Endothelial cell of umbilical vein (primary cell): ENCODE data around the gene MTX1. TPM values are rescaled to one million over a fixed set of nuclear protein-coding genes. Genes with fewer than 3 reads are reported as not detected.

Experiments used
- BruUV-seq: library from RNA; stranded (reverse); fragments of 400-500 nt; replicated peaks from 2 replicates; lab custom pipeline; 2021; lab: Mats Ljungman, UMichigan
- CTCF ChIA-PET: fragments of 300-600, 350-600 bp; sonication (Branson Sonifier 250); formaldehyde crosslinking; loops from one replicate; lab custom pipeline; 2021; ENCODE audit warnings: antibody characterized with exemption, inconsistent platforms; lab: Charles Lee
- POLR2A ChIA-PET: fragments of 300-600, 350-600 bp; sonication (Branson Sonifier 250); formaldehyde crosslinking; loops from one replicate; lab custom pipeline; 2021; ENCODE audit warnings: antibody characterized with exemption, inconsistent platforms; lab: Charles Lee
- DNase-seq: peaks from one replicate; pipeline ENCODE4 v3.0.0-alpha.2; 2011; ENCODE audit warnings: low read depth, low spot score
- FAIRE-seq: peaks from 2 replicates; lab custom pipeline; 2011; peaks lifted over from hg19 to GRCh38; lab: Jason Lieb, UNC
- H2AFZ ChIP-seq: 2 replicates; pipeline ENCODE4 v1.6.0; 2012; ENCODE audit warnings: low read depth, low read length, control low read depth, inconsistent platforms
- H3K27ac ChIP-seq: 2 replicates; pipeline ENCODE4 v1.5.1; 2011; ENCODE audit warnings: low read depth, mild to moderate bottlenecking, control low read depth, low read length, moderate library complexity; ENCODE audit not compliant: insufficient read depth
- H3K27me3 ChIP-seq, 2 experiments: 2 replicates each; pipeline versions ENCODE4 v1.6.0 to v1.6.1; 2011; ENCODE audit warnings: low read length in 2 of 2, mixed read lengths in 1 of 2; ENCODE audit not compliant: control insufficient read depth in 2 of 2, insufficient read depth in 2 of 2
- H3K36me3 ChIP-seq, 2 experiments: 2 replicates in 1 of 2; 3 replicates in 1 of 2; pipeline ENCODE4 v1.5.1; 2011; ENCODE audit warnings: low read length in 2 of 2, mild to moderate bottlenecking in 1 of 2, moderate library complexity in 1 of 2; ENCODE audit not compliant: control insufficient read depth in 2 of 2, insufficient read depth in 2 of 2; ENCODE audit errors: extremely low read depth in 1 of 2
- H3K4me1 ChIP-seq: 3 replicates; pipeline ENCODE4 v1.5.1; 2011; ENCODE audit warnings: mild to moderate bottlenecking, low read length; ENCODE audit not compliant: control insufficient read depth, insufficient read depth; ENCODE audit errors: extremely low read depth
- H3K4me2 ChIP-seq: 2 replicates; pipeline ENCODE4 v1.6.1; 2011; ENCODE audit warnings: low read length, control low read depth, mixed read lengths; ENCODE audit not compliant: insufficient read depth
- H3K4me3 ChIP-seq, 3 experiments: fragments of 200-600 bp in 1 of 3; sonication (generic), shearing (Covaris generic) in 1 of 3; replicated peaks in 1 of 3; 2 replicates each; pipeline ENCODE4 v1.5.1; 2011 to 2016; ENCODE audit warnings: control low read depth in 3 of 3, low read length in 3 of 3, mild to moderate bottlenecking in 2 of 3, inconsistent platforms in 1 of 3, low read depth in 1 of 3, moderate library complexity in 1 of 3; ENCODE audit not compliant: insufficient read depth in 1 of 3
- H3K79me2 ChIP-seq: 2 replicates; pipeline ENCODE4 v1.6.0; 2012; ENCODE audit warnings: low read length, inconsistent platforms; ENCODE audit not compliant: control insufficient read depth, insufficient read depth
- H3K9ac ChIP-seq: replicated peaks from 2 replicates; pipeline ENCODE3; 2011; ENCODE audit warnings: low read length, control low read depth; ENCODE audit not compliant: insufficient read depth; ENCODE audit errors: extremely low read depth
- H3K9me1 ChIP-seq: replicated peaks from 3 replicates; pipeline ENCODE4 v1.6.0; 2011; ENCODE audit warnings: mild to moderate bottlenecking, low read length; ENCODE audit not compliant: control insufficient read depth, insufficient read depth; ENCODE audit errors: extremely low read depth
- H3K9me3 ChIP-seq: replicated peaks from 2 replicates; pipeline ENCODE4 v1.5.1; 2012; ENCODE audit warnings: low read length, inconsistent platforms; ENCODE audit not compliant: control insufficient read depth, insufficient read depth
- H4K20me1 ChIP-seq: replicated peaks from 2 replicates; pipeline ENCODE3; 2011; ENCODE audit warnings: mild to moderate bottlenecking, low read length; ENCODE audit not compliant: control insufficient read depth, insufficient read depth; ENCODE audit errors: extremely low read depth
- CTCF ChIP-seq, 2 donors: IDR thresholded peaks; 1 replicate in 1 of 2; 2 replicates in 1 of 2; pipeline ENCODE4 v1.5.1; 2011; ENCODE audit warnings: low read length in 2 of 2, mild to moderate bottlenecking in 2 of 2, moderate library complexity in 2 of 2, control low read depth in 1 of 2, inconsistent platforms in 1 of 2, low read depth in 1 of 2; ENCODE audit not compliant: insufficient read depth in 1 of 2; ENCODE audit errors: extremely low read depth in 1 of 2
- EZH2 ChIP-seq: IDR thresholded peaks from 2 replicates; pipeline ENCODE4 v1.6.1; 2012; ENCODE audit warnings: borderline replicate concordance, low read depth, mild to moderate bottlenecking, moderate library complexity, low read length, inconsistent platforms; ENCODE audit not compliant: severe bottlenecking
- FOS ChIP-seq: IDR thresholded peaks from 2 replicates; pipeline ENCODE4 v1.6.1; 2011; ENCODE audit warnings: mild to moderate bottlenecking, low read length, moderate library complexity, borderline replicate concordance; ENCODE audit not compliant: insufficient read depth
- GATA2 ChIP-seq: IDR thresholded peaks from 2 replicates; pipeline ENCODE4 v1.7.0; 2011; ENCODE audit warnings: low read depth, mild to moderate bottlenecking, moderate library complexity, mixed read lengths, low read length; ENCODE audit not compliant: insufficient read length, insufficient read depth
- MYC ChIP-seq: IDR thresholded peaks from one replicate; pipeline ENCODE4 v1.6.1; 2011; ENCODE audit warnings: mild to moderate bottlenecking, low read depth, low read length
- POLR2A ChIP-seq: IDR thresholded peaks from 2 replicates; pipeline ENCODE4 v1.6.1; 2012; ENCODE audit warnings: low read depth, mild to moderate bottlenecking, control low read depth, low read length
- POLR2AphosphoS5 ChIP-seq: IDR thresholded peaks from 2 replicates; pipeline ENCODE4 v1.6.1; 2012; ENCODE audit warnings: low read depth, mild to moderate bottlenecking, control low read depth, low read length, moderate library complexity; ENCODE audit not compliant: insufficient read depth
- dilution Hi-C: fragments of 300-500 bp; cut with MboI; formaldehyde crosslinking; loops from one replicate; pipeline ENCODE4 v1.15.0; 2019; ENCODE audit warnings: low sequenced_read_pairs; ENCODE audit not compliant: extremely low pct_ligation_motif_present
- intact Hi-C: fragments of 100-400 bp; cut with micrococcal nuclease; formaldehyde crosslinking; loops from one replicate; pipeline ENCODE4 v1.10.0; 2022
- polyA plus RNA-seq, 4 experiments: library from polyadenylated mRNA; depleted of rRNA in 3 of 4; stranded (reverse) in 3 of 4; unstranded in 1 of 4; fragments of >200 nt; gene quantifications; 2 replicates each; pipeline versions ENCODE4 v1.2.1 to v1.2.3, GENCODE V29; 2011 to 2012; ENCODE audit warnings: missing spikeins in 1 of 4
- total RNA-seq: library from RNA; stranded (reverse); gene quantifications from 2 replicates; pipeline ENCODE4 v1.2.3, GENCODE V29; 2021

Gene MTX1
- total and polyA plus RNA-seq, 2 donors (not counting 3 experiments of a cell fraction or from before 2014, with no cell fraction given) = 53.0 to 109 TPM

- FAIRE-seq = no peak
- H3K27me3 ChIP-seq = no peaks in the 10 kb centered on the region
- intact Hi-C loops = no loop called here
- ChIA-PET POLR2A (no interaction called here), CTCF (interaction anchor here (1.3 to 3.3 kb wide), 2 partner anchors 10 to 11 kb away, joined by 5 to 35 read pairs; partner anchors contain the start of gene KRTCAP2)
- H3K9ac ChIP-seq = no peak overlapping the region
- peaks cover 0 to 11% of the 10 kb centered on the region in 2 experiments for H3K36me3 ChIP-seq
- DNase-seq = no peak
- dilution Hi-C loops = no loop called here
- H3K27ac ChIP-seq = no peak overlapping the region
- H3K4me3 ChIP-seq = no peak overlapping the region
- no peaks in the 10 kb centered on the region for H3K4me1 ChIP-seq
- H3K9me1 ChIP-seq = no peaks in the 10 kb centered on the region
- no peaks in the 10 kb centered on the region for H3K9me3 ChIP-seq
- no TSS peak for BruUV-seq
- H4K20me1 ChIP-seq = no peaks in the 10 kb centered on the region
- TF ChIP-seq POLR2A (no peak), MYC (no peak), GATA2 (no peak), EZH2 (no peak), CTCF (IDR thresholded peaks at IDR 0.05; ENCODE audit: extremely low read depth in 1 of 2, insufficient read depth in 1 of 2, low read depth in 1 of 2, low read length in 2 of 2) (no peak), FOS (no peak), POLR2AphosphoS5 (no peak)
- no peak overlapping the region for H2AFZ ChIP-seq
- H3K4me2 ChIP-seq = no peak overlapping the region
- no peaks in the 10 kb centered on the region for H3K79me2 ChIP-seq
Measured at GRCh38 chr1:155183775-155184221, 24.7 kb upstream of the MTX1 start.
